Effector CD4-positive, alpha-beta T cell (primary cell): ENCODE data around the gene ALAS1.
A peak's percentile ranks its signal among the peaks of the same experiment; 100 is the strongest.

Experiments
- DNase-seq: peaks from one replicate; pipeline ENCODE4 v3.0.0-alpha.2; 2020

The ALAS1 gene

GRCh38 chr3:52222319-52223221 is 24.6 kb downstream of the ALAS1 start:
- no peak for DNase-seq

GRCh38 chr3:52223449-52224408 is 25.8 kb downstream of the ALAS1 start:
- DNase-seq = no peak

- DNase-seq = no peak
Measured at GRCh38 chr3:52225452-52226228, 27.7 kb downstream of the ALAS1 start, which contains the start of gene TLR9. Gene TLR9, minus strand, starts transcription at chr3:52225645. Its CDS starts 116 bp downstream, at chr3:52225529.

GRCh38 chr3:52226229-52226817 is 28.4 kb downstream of the ALAS1 start:
- DNase-seq = no peak

GRCh38 chr3:52227117-52227516 is 29.2 kb downstream of the ALAS1 start:
- DNase-seq = no peak

GRCh38 chr3:52227766-52228165 is 29.8 kb downstream of the ALAS1 start:
- DNase-seq = no peak

- DNase-seq = no peak
Measured at GRCh38 chr3:52228266-52228665, 30.3 kb downstream of the ALAS1 start.

GRCh38 chr3:52228751-52229291 is 30.9 kb downstream of the ALAS1 start:
- no peak for DNase-seq

- DNase-seq = no peak
Measured at GRCh38 chr3:52229656-52230055, 31.7 kb downstream of the ALAS1 start.

- no peak for DNase-seq
Measured at GRCh38 chr3:52230461-52230860, 32.5 kb downstream of the ALAS1 start.

GRCh38 chr3:52230889-52231499 is 33.0 kb downstream of the ALAS1 start:
- DNase-seq = no peak

GRCh38 chr3:52231502-52232278 is 33.7 kb downstream of the ALAS1 start:
- DNase-seq = peak; percentile 91

- no peak for DNase-seq
Measured at GRCh38 chr3:52232279-52233107, 34.5 kb downstream of the ALAS1 start.

- DNase-seq = no peak
Measured at GRCh38 chr3:52233108-52233591, 35.2 kb downstream of the ALAS1 start.

- no peak for DNase-seq
Measured at GRCh38 chr3:52233968-52234367, 36.0 kb downstream of the ALAS1 start.

GRCh38 chr3:52234516-52235447 is 36.8 kb downstream of the ALAS1 start:
- no peak for DNase-seq

- DNase-seq = no peak
Measured at GRCh38 chr3:52236424-52236886, 38.5 kb downstream of the ALAS1 start.

- DNase-seq = no peak
Measured at GRCh38 chr3:52237006-52237656, 39.2 kb downstream of the ALAS1 start.
